ENCODE results near the gene ZNF536.

The ZNF536 gene

DNA sequence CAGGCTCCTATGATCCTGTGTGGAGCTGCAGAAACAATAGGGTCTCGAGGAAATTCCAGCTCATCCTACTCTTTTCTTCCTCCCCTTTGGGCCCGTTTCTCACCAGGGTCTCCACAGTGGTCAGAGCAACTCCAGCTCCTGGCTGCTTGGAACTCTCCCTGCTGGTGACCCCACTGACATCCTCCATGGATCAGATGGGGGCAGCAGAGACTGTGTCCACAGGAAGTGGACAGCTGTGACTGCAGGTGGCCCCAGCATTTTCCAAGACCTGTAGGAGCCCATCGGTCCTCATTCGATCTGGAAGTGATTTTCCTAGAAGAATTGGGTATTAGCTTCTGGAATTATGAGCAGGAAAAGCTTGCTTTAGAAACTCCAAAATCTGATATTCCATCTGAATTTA is 208.5 kb downstream of the ZNF536 start:
- DNase-seq, result no peak

DNA sequence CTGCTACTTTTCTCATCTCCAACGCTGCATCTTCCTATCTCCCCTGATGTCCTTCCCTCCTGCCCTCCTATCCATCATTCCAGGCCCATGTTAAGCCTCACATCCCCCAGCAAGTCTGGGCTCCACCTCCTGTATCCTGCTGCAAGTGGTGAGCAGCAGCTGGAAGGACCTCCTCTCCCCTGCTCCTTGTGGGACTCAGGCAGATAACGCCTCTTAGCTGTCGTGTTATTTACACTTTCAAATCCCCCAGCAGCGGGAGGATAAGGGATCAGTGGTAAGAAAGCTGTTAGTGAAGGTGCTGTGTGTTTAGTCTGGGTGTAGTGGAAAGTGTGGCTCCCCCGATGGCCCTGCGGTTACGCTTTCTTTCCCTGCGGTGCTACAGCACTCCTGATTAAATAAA is 211.9 kb downstream of the ZNF536 start:
- no peak for DNase-seq

DNA sequence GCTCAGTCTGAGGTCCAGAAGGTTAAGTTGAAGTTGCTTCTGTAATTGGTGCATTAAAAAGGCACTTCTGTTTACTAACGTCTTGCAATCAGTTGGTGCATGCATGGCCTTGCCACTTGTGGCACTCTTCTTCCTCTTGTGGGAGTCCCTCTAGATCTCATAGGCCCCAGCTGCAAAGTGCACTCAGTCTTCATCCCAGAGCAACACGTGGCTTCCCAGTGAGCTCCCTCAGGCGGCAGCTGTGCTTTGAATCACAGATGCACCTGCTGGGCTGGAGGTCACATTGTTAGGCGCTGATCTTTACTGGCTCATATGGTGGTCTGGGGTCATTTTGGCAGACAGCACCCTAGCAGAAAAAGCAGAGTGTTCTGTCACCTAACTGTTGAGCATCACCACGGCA is 215.7 kb downstream of the ZNF536 start:
- DNase-seq, result no peak

DNA sequence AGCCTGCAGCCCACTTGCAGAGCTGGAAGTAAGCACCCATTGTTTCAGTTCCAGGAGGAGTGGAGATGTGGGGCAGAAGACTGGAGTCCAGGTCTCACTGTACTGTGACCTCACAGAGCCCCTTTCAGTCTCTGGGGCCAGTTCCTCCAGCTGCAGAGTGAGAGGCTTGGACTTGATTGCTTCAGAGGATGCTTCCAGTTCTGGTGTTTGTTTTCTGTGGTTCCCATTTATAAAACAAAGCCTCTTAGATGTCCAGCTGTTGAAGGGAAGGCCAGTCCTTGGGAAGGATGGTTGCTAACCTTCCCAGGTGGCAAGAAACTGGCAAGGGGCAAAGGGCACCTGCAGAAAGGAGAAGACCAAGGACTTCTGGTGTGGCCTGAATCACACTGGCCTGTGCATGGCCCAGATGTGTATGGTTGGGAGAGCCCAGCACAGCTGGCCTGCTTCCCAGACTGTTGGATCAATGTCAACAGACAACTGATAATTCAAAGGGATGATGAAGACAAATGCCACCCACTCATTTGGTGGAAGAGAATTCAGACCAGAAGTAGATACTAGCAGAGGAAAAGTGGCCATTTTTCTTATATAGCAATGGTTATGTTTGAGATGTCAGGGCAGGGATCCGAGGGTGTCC is 218.5 kb downstream of the ZNF536 start:
- DNase-seq, result no peak

DNA sequence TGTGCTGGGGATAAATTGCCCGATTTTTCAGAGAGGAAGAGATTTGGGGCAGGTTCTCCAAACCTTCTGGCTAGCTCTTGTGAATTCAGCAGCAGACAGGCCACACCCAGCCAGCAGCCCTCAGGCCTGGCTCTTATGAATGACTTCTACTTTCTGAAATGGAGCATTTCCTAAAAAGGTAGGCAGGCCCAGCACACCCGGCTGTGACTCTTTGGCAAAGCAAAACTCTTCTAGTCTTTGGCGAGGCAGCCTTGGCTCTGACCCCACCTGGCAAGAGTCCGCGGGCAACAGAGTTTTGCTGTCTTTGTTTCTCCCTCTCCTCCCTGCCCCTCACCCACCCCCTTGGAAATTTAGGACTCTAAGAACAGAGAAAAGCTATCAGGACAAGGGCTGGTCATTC is 221.2 kb downstream of the ZNF536 start:
- DNase-seq, result no peak

DNA sequence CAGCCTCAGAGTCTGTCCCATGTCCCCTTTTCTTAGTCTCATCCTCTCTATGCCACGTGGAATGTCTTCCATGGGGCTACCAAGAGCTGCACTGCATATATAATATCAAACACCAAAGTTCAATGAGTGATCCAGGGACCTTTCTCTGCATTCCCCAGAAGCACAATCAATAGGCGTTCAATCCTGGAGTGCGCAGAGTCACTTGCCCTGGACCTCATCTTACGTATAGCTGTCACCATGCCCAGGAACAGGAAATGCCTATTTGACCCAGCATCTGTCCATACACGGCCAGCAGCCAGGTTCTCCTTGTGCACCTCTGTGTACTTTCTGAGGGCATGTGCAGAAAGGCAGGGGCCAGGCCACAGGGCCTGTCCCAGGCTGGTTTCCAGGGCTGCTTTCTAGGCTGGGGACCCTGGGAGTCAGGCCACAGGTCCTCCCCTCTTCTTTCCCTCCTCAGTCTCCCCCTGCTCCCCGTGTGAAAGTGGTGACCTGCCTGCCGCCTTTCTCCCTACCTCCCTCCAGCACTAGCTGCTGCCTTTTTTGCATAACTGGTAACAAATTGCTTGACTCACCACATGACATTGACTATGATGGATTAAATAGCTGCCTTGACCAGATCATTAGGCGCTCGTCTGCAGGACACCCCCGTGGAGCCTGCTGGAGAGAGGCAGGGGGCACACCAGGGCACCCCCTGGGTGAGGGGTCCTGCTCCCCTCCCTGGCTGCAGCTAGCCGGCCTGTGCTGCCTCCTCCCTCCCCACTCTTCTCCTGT is 222.0 kb downstream of the ZNF536 start:
- DNase-seq, result no peak

DNA sequence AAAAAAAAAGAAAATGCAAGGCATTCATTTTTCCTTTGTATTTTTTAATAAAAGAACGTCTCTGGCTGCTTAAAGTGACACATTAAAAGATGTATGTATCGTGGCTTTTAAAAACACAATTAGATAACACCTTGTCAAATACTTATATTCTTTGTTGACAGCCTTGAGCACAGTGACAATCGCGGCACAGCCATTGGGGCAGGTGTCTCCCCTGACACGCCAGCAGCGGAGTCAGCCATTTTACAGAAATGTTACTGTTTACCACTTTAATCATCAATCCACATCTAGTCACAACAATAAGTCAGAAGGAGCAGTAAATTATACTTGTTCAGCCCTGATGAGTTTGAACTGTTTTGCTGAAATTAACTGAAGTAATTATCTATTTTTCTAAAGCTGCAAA is 224.1 kb downstream of the ZNF536 start:
- no peak for DNase-seq

DNA sequence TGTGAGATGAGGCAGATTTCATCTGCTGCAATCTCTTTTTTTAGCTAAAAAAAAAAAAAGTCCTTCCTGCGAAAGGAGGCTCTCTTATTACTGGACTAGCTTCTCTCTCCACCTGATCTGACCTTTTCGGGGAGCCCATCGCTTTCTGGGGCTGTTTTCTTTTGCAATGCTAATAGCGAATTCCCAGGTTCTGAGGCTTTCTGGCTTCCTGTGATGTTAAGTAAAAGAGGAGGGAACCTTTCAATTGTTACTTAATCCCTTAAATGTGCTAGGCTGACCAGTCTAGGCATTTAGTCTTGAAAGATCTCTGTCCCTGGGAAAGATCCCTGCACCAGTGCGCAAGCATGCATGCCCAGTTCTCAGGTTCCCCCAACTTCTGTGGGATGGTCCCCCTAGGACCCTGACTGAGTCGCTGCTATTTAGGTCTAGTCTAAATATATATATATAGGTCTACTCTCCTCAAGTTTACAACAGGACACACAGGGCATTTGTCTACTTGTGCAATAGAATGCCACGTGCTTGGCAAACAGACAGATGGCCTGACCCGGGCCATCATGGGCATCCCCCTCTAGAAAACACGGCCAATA is 224.7 kb downstream of the ZNF536 start:
- no peak for DNase-seq

DNA sequence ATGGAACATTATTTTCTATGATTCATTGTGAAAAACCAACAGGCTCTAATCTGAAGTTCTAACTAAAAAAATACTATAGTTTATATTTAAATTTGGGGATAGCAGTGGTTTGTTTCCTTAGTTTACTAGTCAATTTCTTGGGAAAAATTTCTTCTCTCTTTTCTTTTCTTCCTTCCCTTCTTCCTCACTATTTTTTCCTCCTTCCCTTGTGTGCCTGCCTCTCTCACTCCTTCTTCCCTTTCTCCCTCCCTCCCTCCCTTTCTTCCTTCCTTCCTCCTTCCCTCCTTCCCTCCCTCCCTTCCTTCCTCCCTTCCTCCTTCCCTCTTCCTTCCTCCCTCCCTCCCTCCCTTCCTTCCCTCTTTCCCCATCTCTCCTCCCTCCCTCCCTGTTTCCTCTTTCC is 226.5 kb downstream of the ZNF536 start:
- no peak for DNase-seq

DNA sequence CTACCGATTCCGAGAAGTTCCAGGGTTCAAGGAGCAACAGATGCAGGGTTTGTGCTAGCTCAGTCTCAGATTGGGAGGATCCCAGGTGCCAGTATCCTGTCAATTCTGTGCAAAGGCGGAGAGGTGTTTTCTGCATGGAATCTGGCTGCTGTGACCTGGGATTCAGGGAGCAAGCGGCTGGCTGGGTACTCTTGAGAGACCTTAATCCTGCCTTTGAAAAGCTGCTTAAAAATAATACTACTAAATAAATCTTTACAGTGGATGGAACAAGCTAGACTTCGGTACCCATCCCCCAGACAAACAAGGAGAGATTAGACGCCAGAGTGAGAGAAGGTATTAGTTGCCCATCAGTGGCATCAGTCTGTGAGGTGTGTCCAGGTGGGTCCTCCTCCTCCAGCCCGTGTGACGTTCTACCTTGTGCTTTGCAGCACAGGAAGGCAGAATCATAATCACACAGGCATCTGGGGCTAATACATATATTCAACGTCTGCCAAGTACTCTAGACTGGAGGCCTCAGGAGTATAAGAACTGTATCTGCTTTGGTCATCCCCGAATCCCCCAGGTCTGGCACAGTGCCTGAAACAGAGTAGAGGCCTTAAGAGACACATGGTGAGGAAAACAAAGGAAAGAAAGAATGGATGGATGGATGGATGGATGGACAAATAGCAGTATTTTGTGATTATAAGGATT is 230.6 kb downstream of the ZNF536 start:
- DNase-seq, result no peak

DNA sequence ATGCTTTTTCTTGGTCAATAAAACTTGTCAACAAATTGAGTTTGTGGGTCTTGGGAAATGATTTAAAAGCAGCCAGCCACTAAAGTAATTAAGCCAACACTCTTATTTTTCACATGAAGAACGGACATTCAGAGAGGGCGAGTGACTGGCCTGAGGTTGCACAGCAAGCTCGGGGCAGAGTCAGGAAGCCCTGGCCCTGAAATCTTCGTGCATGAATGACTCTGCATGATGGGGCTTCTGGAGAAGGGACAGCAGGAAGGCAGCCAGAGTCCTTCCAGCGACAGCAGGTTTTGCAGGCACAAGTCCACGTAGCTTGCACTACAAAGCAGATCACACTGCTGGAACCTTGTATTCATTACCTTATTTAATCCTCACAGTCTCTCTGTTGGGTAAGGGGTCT is 232.5 kb downstream of the ZNF536 start:
- no peak for DNase-seq

DNA sequence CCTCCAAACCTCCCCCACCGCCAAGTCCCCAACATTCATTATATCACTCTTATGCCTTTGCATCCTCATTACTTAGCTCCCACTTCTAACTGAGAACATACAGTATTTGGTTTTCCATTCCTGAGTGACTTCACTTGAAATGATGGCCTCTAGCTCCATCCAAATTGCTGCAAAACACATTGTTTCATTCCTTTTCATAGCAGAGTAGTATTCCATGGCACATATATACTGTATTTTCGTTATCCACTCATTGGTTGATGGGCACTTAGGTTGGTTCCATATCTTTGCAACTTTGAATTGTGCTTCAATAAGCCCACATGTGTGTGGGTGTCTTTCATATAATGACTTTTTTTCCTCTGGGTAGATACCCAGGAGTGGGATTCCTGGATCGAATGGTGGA is 233.1 kb downstream of the ZNF536 start:
- no peak for DNase-seq

DNA sequence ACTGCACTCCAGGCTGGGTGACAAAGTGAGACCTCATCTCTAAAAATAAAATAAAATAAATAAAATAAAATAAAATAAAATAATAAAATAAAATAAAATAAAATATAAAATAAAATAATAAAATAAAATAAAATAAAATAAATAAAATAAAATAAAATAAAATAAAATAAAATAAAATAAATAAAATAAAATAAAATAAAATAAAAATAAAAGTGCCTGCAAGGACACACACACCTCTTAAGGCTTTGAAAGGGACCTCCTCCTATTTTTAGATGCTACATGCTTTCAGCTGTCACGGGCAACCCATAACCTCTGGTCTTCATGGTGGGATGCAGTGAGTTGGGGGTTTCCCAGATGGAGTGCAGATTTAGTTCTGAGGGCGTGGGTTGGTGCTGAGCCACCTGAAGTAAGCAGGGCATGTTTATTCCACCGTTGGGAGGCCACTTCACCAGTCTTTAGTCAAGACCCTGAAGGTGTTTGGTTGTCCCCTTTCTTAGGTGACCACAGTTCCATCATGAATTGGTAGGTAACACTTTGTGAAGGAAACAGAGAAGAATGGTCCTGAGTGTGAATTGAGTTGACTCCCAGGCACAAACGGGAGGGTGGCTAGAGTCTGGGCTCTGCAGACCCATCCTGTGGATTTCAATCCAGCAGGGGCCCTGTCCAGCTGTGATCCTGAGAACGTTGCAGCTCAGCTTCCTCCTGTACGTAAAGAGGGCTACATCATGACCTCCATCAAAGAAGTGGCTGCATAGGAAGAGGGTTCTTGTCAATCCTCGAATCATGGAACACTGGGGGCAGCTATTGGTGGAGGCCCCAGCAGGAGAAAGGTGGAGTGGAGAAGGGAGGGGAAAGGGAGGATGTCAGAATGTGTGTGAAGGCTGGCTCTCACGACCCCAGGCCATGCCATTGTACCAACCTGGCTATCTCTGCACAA is 234.2 kb downstream of the ZNF536 start:
- DNase-seq, result no peak

Measured in DMS53 (cell line).